Measurements from ENCODE around the gene TMEFF2. TPM values are rescaled to one million over a fixed set of nuclear protein-coding genes. Genes with fewer than 3 reads are reported as not detected.

The TMEFF2 gene
- total and polyA plus RNA-seq, 2 of the 4 experiments (the other 2 are of a cell fraction): 1.3 to 3.0 TPM

DNA sequence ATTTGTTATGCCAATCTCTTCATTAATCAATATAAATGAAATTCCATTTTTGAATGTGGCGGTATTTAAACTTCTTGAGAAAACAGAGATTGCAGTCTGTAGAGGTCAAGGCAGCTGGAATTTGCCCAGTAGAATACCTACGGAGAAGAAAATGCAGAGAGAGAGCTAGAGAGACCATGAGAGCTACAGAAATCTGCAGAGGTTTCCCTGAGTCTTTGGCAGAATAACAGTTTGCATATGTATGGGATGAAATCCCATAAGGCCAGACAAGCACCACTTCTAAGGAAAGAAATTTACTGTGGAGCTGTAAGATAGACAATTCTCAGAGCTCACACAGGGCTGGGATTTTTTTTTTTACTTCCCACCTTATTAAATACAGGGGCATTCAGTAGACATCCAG lies 23.6 kb upstream of the TMEFF2 start:
- BruUV-seq (replicated peaks): no TSS peak
- H2BK20ac ChIP-seq (ENCODE audit: low read depth, low read length): no peak overlapping the region
- H4K20me1 ChIP-seq (ENCODE audit: insufficient read depth, low read length): no peaks in the 10 kb centered on the region
- CTCF ChIA-PET: no interaction called here
- no peak for ATAC-seq (ENCODE audit: low read depth)
- H2BK5ac ChIP-seq (ENCODE audit: low read depth, low read length, poor library complexity, severe bottlenecking): no peak overlapping the region
- H3K27ac ChIP-seq (ENCODE audit: insufficient read depth, low read length): no peak overlapping the region
- no peak overlapping the region for H2BK120ac ChIP-seq (ENCODE audit: low read depth, low read length)
- no peak overlapping the region for H3K14ac ChIP-seq (replicated peaks; ENCODE audit: low read depth, low read length)
- H3K4me1 ChIP-seq (ENCODE audit: control insufficient read depth, insufficient read depth, low read length): no peaks in the 10 kb centered on the region
- no peak overlapping the region for H2BK15ac ChIP-seq (ENCODE audit: low read depth, low read length)
- no peaks in the 10 kb centered on the region for H3K79me1 ChIP-seq (ENCODE audit: low read depth in 1 of 2, low read length in 2 of 2)
- TF ChIP-seq MAFK (IDR thresholded peaks at IDR 0.05; ENCODE audit: low read depth, low read length) (no peak), MAZ (IDR thresholded peaks at IDR 0.05; ENCODE audit: borderline replicate concordance, low read depth, low read length) (no peak), RAD21 (IDR thresholded peaks at IDR 0.05; ENCODE audit: low read length) (no peak), SMC3 (IDR thresholded peaks at IDR 0.05; ENCODE audit: low read depth, low read length) (no peak), NFE2L2 (IDR thresholded peaks at IDR 0.05; ENCODE audit: low read depth, low read length) (no peak), CEBPB (IDR thresholded peaks at IDR 0.05; ENCODE audit: low read depth, low read length) (no peak), CHD1 (IDR thresholded peaks at IDR 0.05; ENCODE audit: low read depth, low read length) (no peak), FOS (IDR thresholded peaks at IDR 0.05; ENCODE audit: low read depth, low read length) (no peak), RFX5 (IDR thresholded peaks at IDR 0.05; ENCODE audit: low read depth, low read length) (no peak)
- TF ChIP-seq, protein P1, sequence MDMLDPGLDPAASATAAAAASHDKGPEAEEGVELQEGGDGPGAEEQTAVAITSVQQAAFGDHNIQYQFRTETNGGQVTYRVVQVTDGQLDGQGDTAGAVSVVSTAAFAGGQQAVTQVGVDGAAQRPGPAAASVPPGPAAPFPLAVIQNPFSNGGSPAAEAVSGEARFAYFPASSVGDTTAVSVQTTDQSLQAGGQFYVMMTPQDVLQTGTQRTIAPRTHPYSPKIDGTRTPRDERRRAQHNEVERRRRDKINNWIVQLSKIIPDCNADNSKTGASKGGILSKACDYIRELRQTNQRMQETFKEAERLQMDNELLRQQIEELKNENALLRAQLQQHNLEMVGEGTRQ (IDR thresholded peaks at IDR 0.05; ENCODE audit: low read depth, low read length): no peak
- TF ChIP-seq, protein P2, sequence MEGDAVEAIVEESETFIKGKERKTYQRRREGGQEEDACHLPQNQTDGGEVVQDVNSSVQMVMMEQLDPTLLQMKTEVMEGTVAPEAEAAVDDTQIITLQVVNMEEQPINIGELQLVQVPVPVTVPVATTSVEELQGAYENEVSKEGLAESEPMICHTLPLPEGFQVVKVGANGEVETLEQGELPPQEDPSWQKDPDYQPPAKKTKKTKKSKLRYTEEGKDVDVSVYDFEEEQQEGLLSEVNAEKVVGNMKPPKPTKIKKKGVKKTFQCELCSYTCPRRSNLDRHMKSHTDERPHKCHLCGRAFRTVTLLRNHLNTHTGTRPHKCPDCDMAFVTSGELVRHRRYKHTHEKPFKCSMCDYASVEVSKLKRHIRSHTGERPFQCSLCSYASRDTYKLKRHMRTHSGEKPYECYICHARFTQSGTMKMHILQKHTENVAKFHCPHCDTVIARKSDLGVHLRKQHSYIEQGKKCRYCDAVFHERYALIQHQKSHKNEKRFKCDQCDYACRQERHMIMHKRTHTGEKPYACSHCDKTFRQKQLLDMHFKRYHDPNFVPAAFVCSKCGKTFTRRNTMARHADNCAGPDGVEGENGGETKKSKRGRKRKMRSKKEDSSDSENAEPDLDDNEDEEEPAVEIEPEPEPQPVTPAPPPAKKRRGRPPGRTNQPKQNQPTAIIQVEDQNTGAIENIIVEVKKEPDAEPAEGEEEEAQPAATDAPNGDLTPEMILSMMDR (conservative IDR thresholded peaks at IDR 0.05; ENCODE audit: low read depth, low read length): no peak
- TF ChIP-seq, protein P3, sequence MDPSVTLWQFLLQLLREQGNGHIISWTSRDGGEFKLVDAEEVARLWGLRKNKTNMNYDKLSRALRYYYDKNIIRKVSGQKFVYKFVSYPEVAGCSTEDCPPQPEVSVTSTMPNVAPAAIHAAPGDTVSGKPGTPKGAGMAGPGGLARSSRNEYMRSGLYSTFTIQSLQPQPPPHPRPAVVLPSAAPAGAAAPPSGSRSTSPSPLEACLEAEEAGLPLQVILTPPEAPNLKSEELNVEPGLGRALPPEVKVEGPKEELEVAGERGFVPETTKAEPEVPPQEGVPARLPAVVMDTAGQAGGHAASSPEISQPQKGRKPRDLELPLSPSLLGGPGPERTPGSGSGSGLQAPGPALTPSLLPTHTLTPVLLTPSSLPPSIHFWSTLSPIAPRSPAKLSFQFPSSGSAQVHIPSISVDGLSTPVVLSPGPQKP (IDR thresholded peaks at IDR 0.05; ENCODE audit: borderline replicate concordance, low read depth, low read length): no peak
- H3K23ac ChIP-seq (ENCODE audit: low read depth, low read length): no peak overlapping the region
- no peak overlapping the region for H4K91ac ChIP-seq (ENCODE audit: insufficient read depth, low read depth, low read length)
- H3K9me1 ChIP-seq (ENCODE audit: insufficient read depth, low read length): no peaks in the 10 kb centered on the region
- no peak overlapping the region for H3K56ac ChIP-seq (ENCODE audit: extremely low read depth, insufficient read depth, low read length)
- H3K27me3 ChIP-seq (ENCODE audit: control insufficient read depth, insufficient read depth, low read length): no peaks in the 10 kb centered on the region; the same call in 1 of the 2 replicates
- no peak overlapping the region for H3K4ac ChIP-seq (ENCODE audit: low read depth, low read length)
- H3K9me3 ChIP-seq (ENCODE audit: control insufficient read depth, insufficient read depth, low read length): no peaks in the 10 kb centered on the region
- H3K4me2 ChIP-seq (ENCODE audit: low read depth, low read length): no peak overlapping the region
- H3K4me3 ChIP-seq (ENCODE audit: insufficient read depth, low read depth, low read length): no peak overlapping the region
- WGBS, 2 experiments (ENCODE audit: extremely low coverage in 2 of 2, insufficient read length in 1 of 2): 100% methylated on average over 1 of the region's 2 CpGs; no CpG with 5 or more reads in 1 of the 2 experiments
- H2AFZ ChIP-seq (replicated peaks; ENCODE audit: low read length, poor library complexity): no peak overlapping the region
- no peak overlapping the region for H2AK9ac ChIP-seq (replicated peaks; ENCODE audit: low read depth, low read length, poor library complexity)
- H3K36me3 ChIP-seq (ENCODE audit: control insufficient read depth, insufficient read depth, low read length): no peaks in the 10 kb centered on the region
- POLR2A ChIA-PET (ENCODE audit: unreplicated experiment): no interaction called here
- H4K8ac ChIP-seq (ENCODE audit: low read depth in 2 of 2, low read length in 2 of 2): no peak overlapping the region
- H4K5ac ChIP-seq (ENCODE audit: low read depth, low read length): no peak overlapping the region
- H3K9ac ChIP-seq (ENCODE audit: low read depth, low read length): no peak overlapping the region
- dilution Hi-C loops (cut with HindIII; ENCODE audit: low sequenced_read_pairs, unreplicated experiment) (no loop called here), in situ Hi-C loops (cut with MboI; ENCODE audit: low sequenced_read_pairs) (no loop called here), intact Hi-C loops (cut with micrococcal nuclease) (no loop called here)
- no peak overlapping the region for H2AK5ac ChIP-seq (ENCODE audit: low read depth, low read length)
- H3K18ac ChIP-seq (ENCODE audit: low read depth, low read length): no peak overlapping the region
- no peak for DNase-seq

Data from IMR-90 (cell line).